SH-SY5Y (cell line): ENCODE data around the gene TEX36.

Experiments used
- GATA2 ChIP-seq: IDR thresholded peaks from 2 replicates; pipeline ENCODE4 v1.6.1; 2011; ENCODE audit warnings: mild to moderate bottlenecking, low read depth, low read length
- GATA3 ChIP-seq: IDR thresholded peaks from 2 replicates; pipeline ENCODE4 v1.6.1; 2011; ENCODE audit warnings: low read depth, mild to moderate bottlenecking, low read length, moderate library complexity

GRCh38 chr10:125627646-125628045 lies 55.3 kb downstream of the TEX36 start:
- TF ChIP-seq GATA2 (no peak), GATA3 (no peak)
